ENCODE data around the gene MIER2.

MIER2 gene

GRCh38 chr19:281992-282391, 62.6 kb downstream of the MIER2 start:
- H3K27ac ChIP-seq = no peak overlapping the region
- no peak for TF ChIP-seq CTCF (conservative IDR thresholded peaks at IDR 0.05)

DNA sequence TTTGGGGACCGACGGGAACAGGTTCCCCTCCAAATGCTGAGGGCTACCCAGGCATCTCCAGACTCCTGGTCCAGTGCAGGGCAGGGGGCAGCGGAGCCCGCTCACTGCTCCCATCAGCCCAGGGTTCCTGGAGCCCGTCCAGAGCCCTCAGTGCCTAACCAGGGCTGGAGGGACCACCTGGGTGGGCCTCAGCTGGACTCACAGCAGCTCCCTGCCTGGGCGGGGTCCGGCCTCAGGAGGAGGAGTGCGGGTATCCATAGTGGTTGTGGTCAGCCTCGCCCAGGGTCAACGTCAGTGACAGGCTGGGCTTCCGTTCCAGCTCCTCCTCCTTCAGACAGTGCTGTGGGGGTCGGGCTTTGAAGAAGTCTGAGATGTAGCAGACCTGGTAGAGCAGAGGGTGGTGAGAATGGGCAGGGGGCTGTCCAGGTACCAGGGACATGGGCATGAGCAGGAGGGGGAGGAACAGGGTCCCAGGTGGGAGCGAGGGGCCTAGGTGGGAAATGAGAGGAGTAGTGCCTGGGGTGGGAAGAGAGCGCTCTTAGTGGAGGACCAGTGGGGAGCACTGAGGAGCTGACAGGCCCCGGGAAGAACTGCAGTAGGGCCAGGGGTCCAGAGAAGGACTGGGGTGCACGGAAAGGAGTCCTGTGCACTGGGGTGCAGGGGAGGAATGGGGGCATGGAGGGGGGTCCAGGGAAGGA, 63.3 kb downstream of the MIER2 start:
- TF ChIP-seq CTCF (conservative IDR thresholded peaks at IDR 0.05) = no peak
- H3K27ac ChIP-seq = no peak overlapping the region

- no peak overlapping the region for H3K27ac ChIP-seq
- TF ChIP-seq CTCF (conservative IDR thresholded peaks at IDR 0.05) = no peak
Observed at GRCh38 chr19:280541-281009, 64.0 kb downstream of the MIER2 start.

- no peak overlapping the region for H3K27ac ChIP-seq
- TF ChIP-seq CTCF (conservative IDR thresholded peaks at IDR 0.05) = no peak
Observed at GRCh38 chr19:279656-280055, 64.9 kb downstream of the MIER2 start.

GRCh38 chr19:279231-279630, 65.4 kb downstream of the MIER2 start:
- H3K27ac ChIP-seq = no peak overlapping the region
- TF ChIP-seq CTCF (conservative IDR thresholded peaks at IDR 0.05) = no peak

- H3K27ac ChIP-seq = no peak overlapping the region
- TF ChIP-seq CTCF (conservative IDR thresholded peaks at IDR 0.05) = no peak
Observed at GRCh38 chr19:277581-278165, 66.9 kb downstream of the MIER2 start.

- TF ChIP-seq CTCF (conservative IDR thresholded peaks at IDR 0.05) = no peak
- no peak overlapping the region for H3K27ac ChIP-seq
Observed at GRCh38 chr19:277131-277530, 67.5 kb downstream of the MIER2 start.
